Vagina (tissue), 2 donors: ENCODE results near the gene CEBPG. TPM values are rescaled to one million over a fixed set of nuclear protein-coding genes. Genes with fewer than 3 reads are reported as not detected.

Experiments
- DNase-seq, 2 donors: peaks; one replicate each; pipeline ENCODE4 v3.0.0-alpha.2; 2017; ENCODE audit errors: extremely low spot score in 2 of 2
- H3K27ac ChIP-seq: fragments of 200-600 bp; sonication (generic); one replicate; pipeline ENCODE4 v1.5.1; 2019
- H3K27me3 ChIP-seq: fragments of 200-600 bp; sonication (generic); one replicate; pipeline ENCODE4 v1.5.1; 2019
- H3K36me3 ChIP-seq, 2 donors: fragments of 200-600 bp; sonication (generic); one replicate each; pipeline ENCODE4 v1.5.1; 2017 to 2019
- H3K4me1 ChIP-seq: fragments of 200-600 bp; sonication (generic); one replicate; pipeline ENCODE4 v1.5.1; 2019
- H3K4me3 ChIP-seq, 2 donors: fragments of 200-600 bp; sonication (generic); 1 replicate in 1 of 2; 2 replicates in 1 of 2; pipeline ENCODE4 v1.5.1; 2016 to 2019
- H3K9me3 ChIP-seq: fragments of 200-600 bp; sonication (generic); one replicate; pipeline ENCODE4 v1.5.1; 2019
- CTCF ChIP-seq, 3 experiments: fragments of 450-650 bp in 2 of 3; fragments of 200-600 bp in 1 of 3; sonication (generic) in 1 of 3; IDR thresholded peaks; one replicate each; pipeline ENCODE4 v1.5.1; 2017 to 2019; ENCODE audit warnings: antibody characterized with exemption in 3 of 3, mild to moderate bottlenecking in 2 of 3, moderate library complexity in 2 of 3
- POLR2A ChIP-seq, 2 donors: fragments of 450-650 bp; IDR thresholded peaks; one replicate each; pipeline ENCODE4 v1.6.1; 2017; ENCODE audit warnings: antibody characterized with exemption in 2 of 2, mild to moderate bottlenecking in 2 of 2, moderate library complexity in 2 of 2
- POLR2AphosphoS5 ChIP-seq, 2 donors: sonication (generic); formaldehyde crosslinking; IDR thresholded peaks; one replicate each; pipeline ENCODE4 v1.9.0; 2017; ENCODE audit warnings: antibody characterized with exemption in 2 of 2, mild to moderate bottlenecking in 2 of 2, low read depth in 1 of 2; ENCODE audit not compliant: insufficient read depth in 1 of 2
- intact Hi-C: fragments of 100-400 bp; cut with DNase I; formaldehyde crosslinking; loops from one replicate; pipeline ENCODE4 v1.15.1; 2023
- total RNA-seq: library from RNA; depleted of rRNA; stranded (reverse); fragments of >200 nt; gene quantifications from one replicate; pipeline ENCODE4 v1.2.3, GENCODE V29; 2016

Gene CEBPG
- total RNA-seq, 1 donor from 2014 or later, result 20.9 TPM

- H3K27me3 ChIP-seq, result no peaks in the 10 kb centered on the region
- H3K4me3 ChIP-seq, result no peak overlapping the region
- no peak for DNase-seq
- peak overlapping the region; percentile 25 for H3K27ac ChIP-seq
- no peak for TF ChIP-seq CTCF (IDR thresholded peaks at IDR 0.05)
- TF ChIP-seq POLR2AphosphoS5 (IDR thresholded peaks at IDR 0.05; ENCODE audit: insufficient read depth in 1 of 2, low read depth in 1 of 2), result no peak
- no peak for TF ChIP-seq POLR2A (IDR thresholded peaks at IDR 0.05)
- peaks cover 83% of the 10 kb centered on the region for H3K4me1 ChIP-seq
- intact Hi-C loops, result no loop called here
- no peaks in the 10 kb centered on the region for H3K9me3 ChIP-seq
- no peaks in the 10 kb centered on the region for H3K36me3 ChIP-seq
Measured at GRCh38 chr19:33393286-33394005, 19.9 kb downstream of the CEBPG start.

GRCh38 chr19:33394006-33394722 is 20.7 kb downstream of the CEBPG start:
- H3K27ac ChIP-seq, result peak overlapping the region; percentile 30
- DNase-seq, result no peak
- no peaks in the 10 kb centered on the region for H3K27me3 ChIP-seq
- H3K36me3 ChIP-seq, result no peaks in the 10 kb centered on the region
- H3K4me1 ChIP-seq, result peaks cover 76% of the 10 kb centered on the region
- intact Hi-C loops, result no loop called here
- TF ChIP-seq POLR2A (IDR thresholded peaks at IDR 0.05), result no peak
- TF ChIP-seq POLR2AphosphoS5 (IDR thresholded peaks at IDR 0.05; ENCODE audit: insufficient read depth in 1 of 2, low read depth in 1 of 2), result peak in 1 of 2 donors; percentile 72
- TF ChIP-seq CTCF (IDR thresholded peaks at IDR 0.05), result no peak
- H3K9me3 ChIP-seq, result no peaks in the 10 kb centered on the region
- H3K4me3 ChIP-seq, result no peak overlapping the region

GRCh38 chr19:33394723-33395560 is 21.4 kb downstream of the CEBPG start:
- H3K27ac ChIP-seq, result peak overlapping the region; percentile 30
- H3K4me3 ChIP-seq, result no peak overlapping the region
- peaks cover 68% of the 10 kb centered on the region for H3K4me1 ChIP-seq
- intact Hi-C loops, result no loop called here
- DNase-seq, result no peak
- no peaks in the 10 kb centered on the region for H3K36me3 ChIP-seq
- H3K27me3 ChIP-seq, result no peaks in the 10 kb centered on the region
- no peak for TF ChIP-seq POLR2A (IDR thresholded peaks at IDR 0.05)
- TF ChIP-seq POLR2AphosphoS5 (IDR thresholded peaks at IDR 0.05; ENCODE audit: insufficient read depth in 1 of 2, low read depth in 1 of 2), result no peak
- TF ChIP-seq CTCF (IDR thresholded peaks at IDR 0.05), result no peak
- H3K9me3 ChIP-seq, result no peaks in the 10 kb centered on the region

- no peak for TF ChIP-seq POLR2AphosphoS5 (IDR thresholded peaks at IDR 0.05; ENCODE audit: insufficient read depth in 1 of 2, low read depth in 1 of 2)
- no peak for TF ChIP-seq POLR2A (IDR thresholded peaks at IDR 0.05)
- no peak overlapping the region for H3K27ac ChIP-seq
- no peak for DNase-seq
- H3K9me3 ChIP-seq, result no peaks in the 10 kb centered on the region
- intact Hi-C loops, result no loop called here
- peaks cover 59% of the 10 kb centered on the region for H3K4me1 ChIP-seq
- no peak overlapping the region for H3K4me3 ChIP-seq
- no peaks in the 10 kb centered on the region for H3K27me3 ChIP-seq
- H3K36me3 ChIP-seq, result no peaks in the 10 kb centered on the region
Measured at GRCh38 chr19:33395561-33396550, 22.3 kb downstream of the CEBPG start.
